Glomerular visceral epithelial cell (primary cell): ENCODE data around the gene PARD3.

ENCODE experiments used
- DNase-seq: peaks from one replicate; pipeline ENCODE4 v3.0.0-alpha.2; 2016; ENCODE audit errors: extremely low spot score

The PARD3 gene

GRCh38 chr10:34102237-34102673 is 712.8 kb downstream of the PARD3 start:
- no peak for DNase-seq

- no peak for DNase-seq
Observed at GRCh38 chr10:34101001-34101400, 714.1 kb downstream of the PARD3 start.

- DNase-seq: no peak
Observed at GRCh38 chr10:34098821-34099567, 716.1 kb downstream of the PARD3 start.

- no peak for DNase-seq
Observed at GRCh38 chr10:34097682-34098081, 717.4 kb downstream of the PARD3 start.

GRCh38 chr10:34094961-34095360 is 720.1 kb downstream of the PARD3 start:
- DNase-seq: no peak

- DNase-seq: no peak
Observed at GRCh38 chr10:34094146-34094696, 720.9 kb downstream of the PARD3 start.

GRCh38 chr10:34092891-34093290 is 722.2 kb downstream of the PARD3 start:
- DNase-seq: no peak

- DNase-seq: no peak
Observed at GRCh38 chr10:34091635-34092195, 723.4 kb downstream of the PARD3 start.

- no peak for DNase-seq
Observed at GRCh38 chr10:34089253-34089652, 725.8 kb downstream of the PARD3 start.

- no peak for DNase-seq
Observed at GRCh38 chr10:34088208-34088794, 726.8 kb downstream of the PARD3 start.

GRCh38 chr10:34087095-34087418 is 728.0 kb downstream of the PARD3 start:
- no peak for DNase-seq

GRCh38 chr10:34083567-34083966 is 731.5 kb downstream of the PARD3 start:
- DNase-seq: no peak

- DNase-seq: no peak
Observed at GRCh38 chr10:34081948-34082347, 733.1 kb downstream of the PARD3 start.

- DNase-seq: no peak
Observed at GRCh38 chr10:34081347-34081743, 733.8 kb downstream of the PARD3 start.

GRCh38 chr10:34080485-34081346 is 734.4 kb downstream of the PARD3 start:
- DNase-seq: no peak

- DNase-seq: no peak
Observed at GRCh38 chr10:34079702-34080484, 735.2 kb downstream of the PARD3 start.

- no peak for DNase-seq
Observed at GRCh38 chr10:34078745-34079470, 736.2 kb downstream of the PARD3 start.

GRCh38 chr10:34078017-34078744 is 736.9 kb downstream of the PARD3 start:
- no peak for DNase-seq

GRCh38 chr10:34076443-34076842 is 738.7 kb downstream of the PARD3 start:
- DNase-seq: no peak
